H9 (cell line): ENCODE data around the gene KLHL3. TPM values are rescaled to one million over a fixed set of nuclear protein-coding genes. Genes with fewer than 3 reads are reported as not detected.

ENCODE experiments used
- DNase-seq: peaks from one replicate; pipeline ENCODE4 v3.0.0-alpha.2; 2017
- H2AFZ ChIP-seq: one replicate; pipeline ENCODE4 v1.6.1; 2013; ENCODE audit warnings: mild to moderate bottlenecking, low read length, control low read depth, moderate library complexity
- H2AK5ac ChIP-seq: 2 replicates; pipeline ENCODE4 v1.6.1; 2013; ENCODE audit warnings: low read length, control low read depth, mixed read lengths; ENCODE audit not compliant: insufficient read length
- H2BK120ac ChIP-seq: one replicate; pipeline ENCODE4 v1.6.1; 2013; ENCODE audit warnings: low read depth, mild to moderate bottlenecking, low read length, control low read depth, inconsistent platforms; ENCODE audit not compliant: poor library complexity, severe bottlenecking
- H2BK12ac ChIP-seq: 2 replicates; pipeline ENCODE4 v1.6.1; 2013; ENCODE audit warnings: low read length, control low read depth, mixed read lengths, low read depth; ENCODE audit not compliant: insufficient read length
- H2BK15ac ChIP-seq: 2 replicates; pipeline ENCODE4 v1.6.1; 2013; ENCODE audit warnings: low read depth, low read length, control low read depth
- H2BK20ac ChIP-seq: one replicate; pipeline ENCODE4 v1.6.1; 2013; ENCODE audit warnings: low read depth, mild to moderate bottlenecking, low read length, control low read depth, inconsistent platforms; ENCODE audit not compliant: poor library complexity, severe bottlenecking
- H2BK5ac ChIP-seq: 2 replicates; pipeline ENCODE4 v1.6.1; 2013; ENCODE audit warnings: low read length, control low read depth, mixed read lengths; ENCODE audit not compliant: insufficient read length
- H3K14ac ChIP-seq: 2 replicates; pipeline ENCODE4 v1.6.1; 2013; ENCODE audit warnings: low read length, control low read depth; ENCODE audit not compliant: insufficient read depth
- H3K18ac ChIP-seq: 2 replicates; pipeline ENCODE4 v1.6.1; 2013; ENCODE audit warnings: low read depth, mild to moderate bottlenecking, mixed read lengths, low read length, control low read depth; ENCODE audit not compliant: insufficient read length
- H3K23ac ChIP-seq: 2 replicates; pipeline ENCODE4 v1.6.1; 2013; ENCODE audit warnings: low read length, control low read depth, mixed read lengths, low read depth; ENCODE audit not compliant: insufficient read length
- H3K23me2 ChIP-seq: 2 replicates; pipeline ENCODE4 v1.6.1; 2013; ENCODE audit warnings: low read depth, mild to moderate bottlenecking, mixed read lengths, low read length, control low read depth; ENCODE audit not compliant: insufficient read length, poor library complexity, severe bottlenecking
- H3K27ac ChIP-seq: 2 replicates; pipeline ENCODE4 v1.5.1; 2013; ENCODE audit warnings: low read length, control low read depth, mixed read lengths, low read depth; ENCODE audit not compliant: insufficient read length
- H3K27me3 ChIP-seq: 2 replicates; pipeline ENCODE4 v1.6.1; 2013; ENCODE audit warnings: low read length, control low read depth, inconsistent platforms; ENCODE audit not compliant: insufficient read depth
- H3K4ac ChIP-seq: 2 replicates; pipeline ENCODE4 v1.6.1; 2013; ENCODE audit warnings: low read depth, mild to moderate bottlenecking, control low read depth, inconsistent platforms, low read length, moderate library complexity
- H3K4me1 ChIP-seq: 2 replicates; pipeline ENCODE4 v1.6.1; 2013; ENCODE audit warnings: low read length, control low read depth, inconsistent platforms; ENCODE audit not compliant: insufficient read depth
- H3K4me2 ChIP-seq: 2 replicates; pipeline ENCODE4 v1.6.1; 2013; ENCODE audit warnings: low read length, control low read depth, mixed read lengths; ENCODE audit not compliant: insufficient read length, insufficient read depth
- H3K56ac ChIP-seq: 2 replicates; pipeline ENCODE4 v1.6.1; 2013; ENCODE audit warnings: low read depth, mild to moderate bottlenecking, mixed read lengths, low read length, control low read depth; ENCODE audit not compliant: insufficient read length
- H3K79me1 ChIP-seq: 2 replicates; pipeline ENCODE4 v1.6.1; 2013; ENCODE audit warnings: low read depth, mild to moderate bottlenecking, moderate library complexity, low read length, control low read depth, inconsistent platforms; ENCODE audit not compliant: insufficient read depth, poor library complexity, severe bottlenecking
- H3K79me2 ChIP-seq: 2 replicates; pipeline ENCODE4 v1.6.1; 2013; ENCODE audit warnings: low read length, control low read depth, inconsistent platforms; ENCODE audit not compliant: insufficient read depth
- H3K9ac ChIP-seq: 2 replicates; pipeline ENCODE4 v1.6.1; 2013; ENCODE audit warnings: low read length, control low read depth, mixed read lengths; ENCODE audit not compliant: insufficient read length; ENCODE audit errors: extremely low read depth
- H3K9me3 ChIP-seq: one replicate; pipeline ENCODE4 v1.6.1; 2013; ENCODE audit warnings: low read depth, low read length, inconsistent platforms; ENCODE audit not compliant: control insufficient read depth
- H3T11ph ChIP-seq: one replicate; pipeline ENCODE4 v1.6.1; 2013; ENCODE audit warnings: mild to moderate bottlenecking, low read length, control low read depth, inconsistent platforms
- H4K20me1 ChIP-seq: one replicate; pipeline ENCODE4 v1.6.1; 2013; ENCODE audit not compliant: control insufficient read depth, insufficient read length, insufficient read depth
- H4K5ac ChIP-seq: 2 replicates; pipeline ENCODE4 v1.6.1; 2013; ENCODE audit warnings: low read depth, mild to moderate bottlenecking, mixed read lengths, low read length, control low read depth; ENCODE audit not compliant: insufficient read length
- H4K8ac ChIP-seq: replicated peaks from 2 replicates; pipeline ENCODE4 v1.6.1; 2013; ENCODE audit warnings: low read length, control low read depth, mixed read lengths, low read depth; ENCODE audit not compliant: insufficient read length
- H4K91ac ChIP-seq: 2 replicates; pipeline ENCODE4 v1.6.1; 2013; ENCODE audit warnings: low read depth, mild to moderate bottlenecking, moderate library complexity, mixed read lengths, low read length, control low read depth; ENCODE audit not compliant: insufficient read length
- H3K27ac Mint-ChIP-seq, 3 experiments: 2 replicates in 2 of 3; 3 replicates in 1 of 3; pipeline ENCODE4 v1.8.0; 2020 to 2021; ENCODE audit warnings: mixed read lengths in 3 of 3, mild to moderate bottlenecking in 1 of 3, moderate library complexity in 1 of 3
- H3K27me3 Mint-ChIP-seq: 2 replicates; pipeline ENCODE4 v1.8.0; 2021; ENCODE audit warnings: low read depth, mild to moderate bottlenecking, moderate library complexity, mixed read lengths
- H3K36me3 Mint-ChIP-seq, 3 experiments: 2 replicates in 2 of 3; 3 replicates in 1 of 3; pipeline ENCODE4 v1.8.0; 2020 to 2021; ENCODE audit warnings: low read depth in 3 of 3, mixed read lengths in 3 of 3; ENCODE audit not compliant: insufficient read depth in 1 of 3
- H3K4me1 Mint-ChIP-seq, 2 experiments: 2 replicates each; pipeline ENCODE4 v1.8.0; 2020; ENCODE audit warnings: mixed read lengths in 2 of 2
- H3K4me3 Mint-ChIP-seq, 2 experiments: 2 replicates in 1 of 2; 3 replicates in 1 of 2; pipeline ENCODE4 v1.8.0; 2020 to 2021; ENCODE audit warnings: mild to moderate bottlenecking in 2 of 2, mixed read lengths in 2 of 2, moderate library complexity in 1 of 2
- H3K9me3 Mint-ChIP-seq, 2 experiments: 2 replicates in 1 of 2; 3 replicates in 1 of 2; pipeline ENCODE4 v1.8.0; 2020; ENCODE audit warnings: mild to moderate bottlenecking in 2 of 2, mixed read lengths in 2 of 2, moderate library complexity in 1 of 2
- CTCF ChIP-seq: fragments of 200-600 bp; sonication (generic); conservative IDR thresholded peaks from 3 replicates; pipeline ENCODE4 v1.8.0; 2021; ENCODE audit warnings: antibody characterized with exemption, mild to moderate bottlenecking
- WGBS: extraction: QIAGEN DNeasy Blood & Tissue Kit; methylation state at CpG from one replicate; pipeline ENCODE4 v1.1.7; 2013; ENCODE audit warnings: missing lambda C conversion rate, low lambda C conversion rate, mixed read lengths; ENCODE audit not compliant: insufficient read length; ENCODE audit errors: extremely low coverage; 5-methylcytosine and 5-hydroxymethylcytosine counted together
- total RNA-seq: library from RNA; stranded (reverse); gene quantifications from 2 replicates; pipeline ENCODE4 v1.2.1, GENCODE V29; 2021

KLHL3 gene
- total RNA-seq, 1 experiment from 2014 or later: 12.8 TPM

GRCh38 chr5:137688210-137688840 is 47.6 kb downstream of the KLHL3 start:
- H2BK12ac ChIP-seq: no peak overlapping the region
- H2BK5ac ChIP-seq: no peak overlapping the region
- H3K27ac Mint-ChIP-seq: no peak overlapping the region
- H3K14ac ChIP-seq: no peak overlapping the region
- no peaks in the 10 kb centered on the region for H3K79me1 ChIP-seq
- peaks cover 16 to 32% (median 31%) of the 10 kb centered on the region in 3 experiments for H3K36me3 Mint-ChIP-seq
- H2AFZ ChIP-seq: no peak overlapping the region
- H3K79me2 ChIP-seq: no peaks in the 10 kb centered on the region
- H3K23ac ChIP-seq: no peak overlapping the region
- H3K18ac ChIP-seq: no peak overlapping the region
- H4K91ac ChIP-seq: no peak overlapping the region
- H4K5ac ChIP-seq: no peak overlapping the region
- no peak overlapping the region for H2BK120ac ChIP-seq
- no peak overlapping the region for H3K9ac ChIP-seq
- H3K4me1 ChIP-seq: no peaks in the 10 kb centered on the region
- no peaks in the 10 kb centered on the region; a peak in 1 of 5 replicates for H3K9me3 Mint-ChIP-seq
- H4K20me1 ChIP-seq: no peaks in the 10 kb centered on the region
- no peak overlapping the region for H3K4ac ChIP-seq
- H3K27me3 Mint-ChIP-seq: no peaks in the 10 kb centered on the region
- no peak overlapping the region for H2BK20ac ChIP-seq
- no peaks in the 10 kb centered on the region for H3K9me3 ChIP-seq
- no peak overlapping the region for H4K8ac ChIP-seq
- H2AK5ac ChIP-seq: no peak overlapping the region
- no CpG with 5 or more reads among the region's 5 CpGs for WGBS
- no peak overlapping the region for H2BK15ac ChIP-seq
- no peak for DNase-seq
- no peak for TF ChIP-seq CTCF
- peaks cover 2 to 9% of the 10 kb centered on the region in 2 experiments; a peak in 3 of 4 replicates for H3K4me1 Mint-ChIP-seq
- H3T11ph ChIP-seq: no peak overlapping the region
- H3K23me2 ChIP-seq: no peaks in the 10 kb centered on the region
- no peak overlapping the region for H3K4me2 ChIP-seq
- H3K4me3 Mint-ChIP-seq: no peak overlapping the region
- no peak overlapping the region for H3K27ac ChIP-seq
- H3K27me3 ChIP-seq: no peaks in the 10 kb centered on the region
- H3K56ac ChIP-seq: no peak overlapping the region
